KOPT-K1 (cell line): ENCODE measurements around the gene HOXA9.

Experiments used
- H3K27ac ChIP-seq: fragments of 200-600 bp; sonication (generic); 2 replicates; pipeline ENCODE4 v1.5.1; 2016; ENCODE audit warnings: antibody characterized with exemption, mild to moderate bottlenecking, low read depth, low read length; ENCODE audit not compliant: poor library complexity, severe bottlenecking
- H3K36me3 ChIP-seq: fragments of 200-600 bp; sonication (generic); 2 replicates; pipeline ENCODE4 v1.5.1; 2017; ENCODE audit warnings: antibody characterized with exemption, mild to moderate bottlenecking, low read length, moderate library complexity; ENCODE audit not compliant: insufficient read depth
- H3K9me3 ChIP-seq: fragments of 200-600 bp; sonication (generic); 2 replicates; pipeline ENCODE4 v1.5.1; 2017; ENCODE audit warnings: antibody characterized with exemption, low read length, mild to moderate bottlenecking; ENCODE audit not compliant: insufficient read depth, poor library complexity, severe bottlenecking

Gene HOXA9

GRCh38 chr7:27176524-27176845 lies 11.1 kb upstream of the HOXA9 start:
- no peak overlapping the region for H3K27ac ChIP-seq
- H3K9me3 ChIP-seq: peaks cover 8% of the 10 kb centered on the region
- no peaks in the 10 kb centered on the region for H3K36me3 ChIP-seq

GRCh38 chr7:27175626-27176523 lies 10.5 kb upstream of the HOXA9 start:
- Histone ChIP-seq H3K9me3 (peaks cover 8% of the 10 kb centered on the region), H3K27ac (no peak overlapping the region)

GRCh38 chr7:27174874-27175625 lies 9.7 kb upstream of the HOXA9 start:
- Histone ChIP-seq H3K9me3 (peaks cover 8% of the 10 kb centered on the region), H3K27ac (no peak overlapping the region), H3K36me3 (no peaks in the 10 kb centered on the region)

More at GRCh38 chr7:27175626-27176523, 10.5 kb upstream of the HOXA9 start:
- no peaks in the 10 kb centered on the region for H3K36me3 ChIP-seq

- peaks cover 8% of the 10 kb centered on the region for H3K9me3 ChIP-seq
- no peak within 1 kb of the TSS for H3K27ac ChIP-seq
- no peaks in the 10 kb centered on the region for H3K36me3 ChIP-seq
Measured at GRCh38 chr7:27173956-27174873, 8.9 kb upstream of the HOXA9 start, which contains the start of gene HOXA10. Gene HOXA10, minus strand, starts transcription at chr7:27174320. Its CDS starts 14 bp downstream, at chr7:27174306.

- Histone ChIP-seq H3K27ac (no peak overlapping the region), H3K36me3 (no peaks in the 10 kb centered on the region)
Measured at GRCh38 chr7:27173511-27173955, 8.2 kb upstream of the HOXA9 start.

GRCh38 chr7:27172823-27173510 lies 7.6 kb upstream of the HOXA9 start:
- peaks cover 8% of the 10 kb centered on the region for H3K9me3 ChIP-seq
- H3K27ac ChIP-seq: no peak overlapping the region
- no peaks in the 10 kb centered on the region for H3K36me3 ChIP-seq

More at GRCh38 chr7:27173511-27173955, 8.2 kb upstream of the HOXA9 start:
- peaks cover 8% of the 10 kb centered on the region for H3K9me3 ChIP-seq

- Histone ChIP-seq H3K36me3 (no peaks in the 10 kb centered on the region), H3K9me3 (peaks cover 8% of the 10 kb centered on the region), H3K27ac (no peak overlapping the region)
Measured at GRCh38 chr7:27172315-27172774, 7.0 kb upstream of the HOXA9 start.

GRCh38 chr7:27171637-27172314 lies 6.4 kb upstream of the HOXA9 start:
- H3K9me3 ChIP-seq: peaks cover 8% of the 10 kb centered on the region
- no peak overlapping the region for H3K27ac ChIP-seq
- no peaks in the 10 kb centered on the region for H3K36me3 ChIP-seq

- no peaks in the 10 kb centered on the region for H3K36me3 ChIP-seq
- no peak overlapping the region for H3K27ac ChIP-seq
Measured at GRCh38 chr7:27171325-27171636, 5.9 kb upstream of the HOXA9 start.

GRCh38 chr7:27170426-27171324 lies 5.3 kb upstream of the HOXA9 start:
- Histone ChIP-seq H3K9me3 (peaks cover 8% of the 10 kb centered on the region), H3K27ac (no peak overlapping the region), H3K36me3 (no peaks in the 10 kb centered on the region)

More at GRCh38 chr7:27171325-27171636, 5.9 kb upstream of the HOXA9 start:
- peaks cover 8% of the 10 kb centered on the region for H3K9me3 ChIP-seq

- no peaks in the 10 kb centered on the region for H3K36me3 ChIP-seq
- no peak overlapping the region for H3K27ac ChIP-seq
- peaks cover 8% of the 10 kb centered on the region for H3K9me3 ChIP-seq
Measured at GRCh38 chr7:27169658-27170425, 4.5 kb upstream of the HOXA9 start.

GRCh38 chr7:27168265-27168947 lies 3.1 kb upstream of the HOXA9 start:
- no peak overlapping the region for H3K27ac ChIP-seq

More at GRCh38 chr7:27168265-27168947, 3.1 kb upstream of the HOXA9 start:
- no peaks in the 10 kb centered on the region for H3K36me3 ChIP-seq
- H3K9me3 ChIP-seq: no peaks in the 10 kb centered on the region
